GM12874 (cell line): ENCODE measurements around the gene ANKS1A.

Experiments used
- TF ChIP-seq, protein P1 (sequence below): IDR thresholded peaks from 2 replicates; pipeline ENCODE4 v1.5.1; 2011; ENCODE audit warnings: low read depth, mild to moderate bottlenecking, control low read depth, low read length, moderate library complexity; ENCODE audit not compliant: insufficient read depth

The ANKS1A gene

DNA sequence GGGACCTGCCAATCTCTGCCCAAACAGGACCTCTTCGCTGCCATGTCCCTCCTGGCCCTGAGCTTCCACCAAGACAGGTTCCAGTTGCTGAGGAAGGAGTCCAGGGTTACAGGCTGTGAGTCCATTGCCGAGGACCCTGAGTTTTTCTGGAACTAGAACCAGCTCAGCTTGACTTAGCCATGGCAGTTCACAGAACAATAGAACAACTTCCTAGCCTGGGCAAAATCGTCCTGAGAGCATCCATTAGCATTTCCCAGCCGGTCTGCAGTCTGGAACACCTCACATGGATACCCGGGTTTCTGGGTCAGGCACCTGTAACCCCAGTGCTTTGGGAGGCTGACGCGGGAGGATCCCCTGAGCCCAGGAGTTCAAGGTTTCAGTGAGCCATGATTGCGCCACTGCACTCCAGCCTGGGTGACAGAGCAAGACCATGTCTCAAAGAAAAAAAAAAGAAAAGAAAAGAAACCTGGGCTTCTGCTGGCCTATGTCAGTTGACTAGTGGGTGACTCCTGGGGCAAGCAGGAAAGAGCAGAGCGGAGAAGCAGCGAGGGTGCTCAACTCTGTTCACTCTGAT is 161.8 kb downstream of the ANKS1A start:
- TF ChIP-seq, protein P1, sequence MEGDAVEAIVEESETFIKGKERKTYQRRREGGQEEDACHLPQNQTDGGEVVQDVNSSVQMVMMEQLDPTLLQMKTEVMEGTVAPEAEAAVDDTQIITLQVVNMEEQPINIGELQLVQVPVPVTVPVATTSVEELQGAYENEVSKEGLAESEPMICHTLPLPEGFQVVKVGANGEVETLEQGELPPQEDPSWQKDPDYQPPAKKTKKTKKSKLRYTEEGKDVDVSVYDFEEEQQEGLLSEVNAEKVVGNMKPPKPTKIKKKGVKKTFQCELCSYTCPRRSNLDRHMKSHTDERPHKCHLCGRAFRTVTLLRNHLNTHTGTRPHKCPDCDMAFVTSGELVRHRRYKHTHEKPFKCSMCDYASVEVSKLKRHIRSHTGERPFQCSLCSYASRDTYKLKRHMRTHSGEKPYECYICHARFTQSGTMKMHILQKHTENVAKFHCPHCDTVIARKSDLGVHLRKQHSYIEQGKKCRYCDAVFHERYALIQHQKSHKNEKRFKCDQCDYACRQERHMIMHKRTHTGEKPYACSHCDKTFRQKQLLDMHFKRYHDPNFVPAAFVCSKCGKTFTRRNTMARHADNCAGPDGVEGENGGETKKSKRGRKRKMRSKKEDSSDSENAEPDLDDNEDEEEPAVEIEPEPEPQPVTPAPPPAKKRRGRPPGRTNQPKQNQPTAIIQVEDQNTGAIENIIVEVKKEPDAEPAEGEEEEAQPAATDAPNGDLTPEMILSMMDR, result no peak

DNA sequence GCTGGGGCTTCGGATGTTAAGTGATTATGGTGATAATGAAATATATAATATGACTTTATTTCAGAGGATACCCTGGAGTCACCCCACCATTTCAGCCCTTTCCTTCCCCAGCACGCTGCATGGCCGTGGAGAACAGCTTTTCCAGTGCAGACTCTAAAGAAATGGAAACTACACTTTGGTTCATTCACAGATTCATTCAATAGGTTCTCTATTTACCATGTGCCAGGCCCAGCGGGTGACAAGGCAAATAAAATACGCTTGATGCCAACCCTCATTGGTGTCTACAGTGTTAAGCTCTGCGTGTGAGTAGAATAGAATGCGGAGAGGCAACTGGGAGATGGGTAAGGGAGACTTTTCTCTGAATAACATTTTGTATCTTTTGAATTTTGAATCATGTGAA is 162.3 kb downstream of the ANKS1A start:
- TF ChIP-seq, protein P1, result no peak

GRCh38 chr6:35051997-35052583 is 163.0 kb downstream of the ANKS1A start:
- TF ChIP-seq, protein P1, result no peak

DNA sequence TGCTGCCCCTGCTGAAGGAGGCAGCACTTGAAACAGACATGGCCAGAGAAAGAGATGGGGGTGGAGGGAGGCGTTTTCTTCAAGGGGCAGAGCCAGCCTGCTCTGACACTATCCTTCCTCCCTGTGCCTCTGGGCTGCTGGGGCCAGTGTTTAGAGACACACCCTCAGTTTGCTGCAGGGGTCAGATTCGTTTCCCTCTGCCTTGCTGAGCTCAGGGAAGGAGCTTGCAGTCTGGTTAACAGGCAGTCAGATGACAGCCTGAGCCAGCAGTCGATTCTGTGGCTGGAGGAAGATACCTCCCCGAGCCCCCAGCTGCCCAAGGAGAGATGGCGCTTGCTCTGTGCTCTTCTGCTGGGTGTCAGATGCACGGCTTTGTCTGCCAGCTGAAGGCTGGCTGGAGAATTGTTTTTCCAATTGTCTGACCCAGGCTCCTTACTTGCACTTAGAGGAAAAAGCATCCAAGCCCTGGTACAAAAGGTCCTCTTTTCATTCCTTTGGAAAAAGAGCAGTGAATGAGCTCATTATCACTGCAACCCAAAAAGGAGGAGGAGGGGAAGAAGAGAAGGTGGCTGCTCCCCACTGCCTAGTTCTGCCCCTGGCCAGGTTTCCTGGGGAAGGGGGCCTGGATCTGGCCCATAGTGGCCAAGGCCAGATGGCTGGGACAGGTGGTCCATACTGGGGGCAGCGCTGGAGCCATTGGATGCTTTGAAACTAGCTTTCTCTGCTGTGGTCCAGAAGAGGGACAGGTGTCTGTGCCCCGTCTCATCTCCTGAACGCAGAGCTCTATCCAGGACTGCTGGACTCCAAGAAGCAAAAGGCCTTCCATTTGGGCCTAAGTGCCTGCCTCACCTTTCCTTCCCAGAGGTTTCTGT is 163.9 kb downstream of the ANKS1A start:
- TF ChIP-seq, protein P1, result no peak

- TF ChIP-seq, protein P1, result no peak
Measured at GRCh38 chr6:35053701-35054100, 164.6 kb downstream of the ANKS1A start.

DNA sequence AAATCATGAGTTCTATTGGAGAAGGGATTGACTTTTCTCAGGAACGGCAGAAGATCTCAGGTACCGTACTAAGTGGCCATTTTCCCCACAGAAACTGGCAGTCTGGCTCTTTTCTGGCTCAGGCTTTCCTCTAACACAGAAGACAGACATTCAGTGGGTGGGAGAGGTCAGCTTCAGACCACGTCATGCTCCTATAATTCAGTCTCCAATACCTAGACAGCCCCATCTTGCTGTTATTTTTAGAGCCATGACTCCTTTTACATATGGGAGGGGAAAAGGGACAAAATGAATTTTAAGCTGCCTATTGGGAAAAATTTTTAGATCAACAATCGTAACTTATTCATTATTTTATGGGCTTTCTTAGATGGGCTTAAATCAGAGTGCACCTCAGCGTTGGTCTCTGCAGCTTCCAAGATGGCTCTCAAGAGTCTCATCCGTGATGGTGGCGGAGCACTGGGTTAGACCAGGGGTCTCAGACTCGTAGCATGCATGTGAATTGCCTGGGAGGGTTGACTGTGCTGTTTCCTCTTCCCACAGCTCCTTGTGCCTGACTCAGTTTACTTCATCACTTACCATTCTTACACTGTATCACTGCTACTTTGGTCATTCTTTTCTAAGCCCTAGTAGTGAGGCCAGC is 165.2 kb downstream of the ANKS1A start:
- TF ChIP-seq, protein P1, result no peak

- TF ChIP-seq, protein P1, result no peak
Measured at GRCh38 chr6:35054743-35055130, 165.7 kb downstream of the ANKS1A start.
